Chondrocyte (in vitro differentiated cells): Measurements from ENCODE around the gene COL25A1. TPM values are rescaled to one million over a fixed set of nuclear protein-coding genes. Genes with fewer than 3 reads are reported as not detected.
A peak's percentile ranks its signal among the peaks of the same experiment; 100 is the strongest.
"Not testable (repeated sequence)": the region's sequence is repeated elsewhere in the genome, so short reads cannot be mapped to it uniquely, and the experiment has no call there.

Source experiments
- DNase-seq: peaks from one replicate; pipeline ENCODE4 v3.0.0; 2021; ENCODE audit warnings: mixed read lengths, low spot score
- H3K27ac Mint-ChIP-seq: one replicate; pipeline ENCODE4 v1.8.0; 2021; ENCODE audit warnings: mild to moderate bottlenecking, moderate library complexity, mixed read lengths; ENCODE audit not compliant: unreplicated experiment
- H3K27me3 Mint-ChIP-seq: 2 replicates; pipeline ENCODE4 v1.8.0; 2021; ENCODE audit warnings: low read depth, mixed read lengths
- H3K36me3 Mint-ChIP-seq: 2 replicates; pipeline ENCODE4 v1.8.0; 2021; ENCODE audit warnings: low read depth, mixed read lengths
- H3K4me1 Mint-ChIP-seq: 2 replicates; pipeline ENCODE4 v1.8.0; 2021; ENCODE audit warnings: low read depth, mild to moderate bottlenecking, mixed read lengths
- H3K4me3 Mint-ChIP-seq: one replicate; pipeline ENCODE4 v1.8.0; 2021; ENCODE audit warnings: mild to moderate bottlenecking, moderate library complexity, mixed read lengths; ENCODE audit not compliant: unreplicated experiment
- H3K9me3 Mint-ChIP-seq: 2 replicates; pipeline ENCODE4 v1.8.0; 2021; ENCODE audit warnings: low read depth, mixed read lengths
- CTCF ChIP-seq: fragments of 200-600 bp; sonication (generic); IDR thresholded peaks from 2 replicates; pipeline ENCODE4 v1.5.0; 2021; ENCODE audit warnings: antibody characterized with exemption, mild to moderate bottlenecking, moderate library complexity
- total RNA-seq: library from RNA; stranded (reverse); gene quantifications from 3 replicates; pipeline ENCODE4 v1.2.1, GENCODE V29; 2021

Gene COL25A1
- total RNA-seq, 1 donor from 2014 or later: 0.45 TPM

DNA sequence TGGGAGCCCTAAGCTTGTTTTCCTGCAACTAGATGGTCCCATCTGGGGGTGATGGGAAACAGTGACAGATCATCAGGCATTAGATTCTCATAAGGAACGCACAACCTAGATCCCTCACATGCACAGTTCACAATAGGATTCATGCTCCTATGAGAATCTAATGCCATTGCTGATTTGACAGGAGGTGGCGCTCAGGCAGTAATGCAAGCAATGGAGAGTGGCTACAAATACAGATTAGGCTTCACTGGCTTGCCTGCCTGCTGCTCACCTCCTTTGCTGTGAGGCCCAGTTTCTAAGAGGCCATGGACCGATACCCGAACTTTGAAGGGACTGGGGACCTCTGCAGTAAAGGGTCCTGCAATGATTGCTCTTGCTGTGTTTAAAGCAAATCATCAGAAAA is 225.7 kb downstream of the COL25A1 start:
- H3K9me3 Mint-ChIP-seq, H3K4me3 Mint-ChIP-seq, H3K36me3 Mint-ChIP-seq, H3K27ac Mint-ChIP-seq, H3K27me3 Mint-ChIP-seq, DNase-seq: not testable (repeated sequence)
- peaks cover 44% of the 10 kb centered on the region for H3K4me1 Mint-ChIP-seq
- peak; percentile 17 for TF ChIP-seq CTCF

GRCh38 chr4:109075621-109076020 is 226.8 kb downstream of the COL25A1 start:
- Mint-ChIP-seq H3K36me3 (no peaks in the 10 kb centered on the region), H3K27me3 (no peaks in the 10 kb centered on the region), H3K9me3 (no peaks in the 10 kb centered on the region), H3K27ac (no peak overlapping the region), H3K4me3 (no peak overlapping the region), H3K4me1 (peaks cover 44% of the 10 kb centered on the region)
- no peak for DNase-seq
- TF ChIP-seq CTCF: no peak

- Mint-ChIP-seq H3K27ac (no peak overlapping the region), H3K36me3 (no peaks in the 10 kb centered on the region), H3K4me3 (no peak overlapping the region), H3K27me3 (no peaks in the 10 kb centered on the region), H3K9me3 (no peaks in the 10 kb centered on the region), H3K4me1 (peaks cover 22% of the 10 kb centered on the region)
- DNase-seq: no peak
- no peak for TF ChIP-seq CTCF
Measured at GRCh38 chr4:109072595-109072994, 229.9 kb downstream of the COL25A1 start.

DNA sequence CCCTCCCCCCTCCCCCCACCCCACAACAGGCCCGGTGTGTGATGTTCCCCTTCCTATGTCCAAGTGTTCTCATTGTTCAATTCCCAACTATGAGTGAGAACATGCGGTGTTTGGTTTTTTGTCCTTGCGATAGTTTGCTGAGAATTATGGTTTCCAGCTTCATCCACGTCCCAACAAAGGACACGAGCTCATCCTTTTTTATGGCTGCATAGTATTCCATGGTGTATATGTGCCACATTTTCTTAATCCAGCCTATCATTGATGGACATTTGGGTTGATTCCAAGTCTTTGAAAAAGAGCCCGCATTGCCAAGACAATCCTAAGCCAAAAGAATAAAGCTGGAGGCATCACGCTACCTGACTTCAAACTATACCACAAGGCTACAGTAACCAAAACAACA is 231.8 kb downstream of the COL25A1 start:
- not testable (repeated sequence) for H3K9me3 Mint-ChIP-seq, H3K27me3 Mint-ChIP-seq, H3K27ac Mint-ChIP-seq, DNase-seq, H3K36me3 Mint-ChIP-seq, H3K4me3 Mint-ChIP-seq
- H3K4me1 Mint-ChIP-seq: peaks cover 13% of the 10 kb centered on the region

DNA sequence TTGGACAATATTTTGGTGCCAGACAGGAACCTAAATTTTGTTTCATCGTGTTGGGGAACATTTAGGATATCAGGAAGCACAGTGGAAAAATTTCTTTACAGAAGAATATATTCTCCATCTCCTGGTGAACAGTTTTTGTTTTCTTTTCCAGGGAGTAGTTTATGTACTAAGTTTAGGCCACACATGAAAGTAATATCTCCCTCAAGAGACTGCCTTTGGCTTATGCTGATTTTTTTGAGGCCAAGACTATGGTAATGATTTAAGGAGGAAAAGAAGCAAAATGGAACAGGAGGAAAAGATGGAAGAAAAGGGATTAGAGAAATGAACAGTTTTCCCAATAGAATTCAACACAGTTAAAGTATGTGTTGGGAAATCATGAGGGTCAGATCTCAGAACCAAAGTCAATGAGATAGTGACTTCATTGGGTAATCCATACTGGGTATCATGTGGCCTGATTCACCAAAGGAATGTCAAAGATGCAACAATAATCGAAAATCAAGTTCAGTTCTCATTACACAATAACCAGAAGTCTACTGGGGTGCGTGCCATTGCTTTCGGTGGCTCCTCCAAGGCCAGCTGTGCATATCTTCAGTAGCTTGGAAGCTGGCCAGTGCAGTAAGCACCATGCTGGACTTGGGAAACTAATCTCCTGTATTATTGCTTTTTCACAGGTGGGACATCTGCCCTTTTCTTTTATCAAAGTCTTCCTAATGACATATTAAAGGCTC is 234.8 kb downstream of the COL25A1 start:
- Mint-ChIP-seq H3K4me1 (peaks cover 8% of the 10 kb centered on the region), H3K27me3 (no peaks in the 10 kb centered on the region), H3K9me3 (no peaks in the 10 kb centered on the region), H3K36me3 (no peaks in the 10 kb centered on the region), H3K4me3 (no peak overlapping the region), H3K27ac (no peak overlapping the region)
- no peak for DNase-seq
- no peak for TF ChIP-seq CTCF

DNA sequence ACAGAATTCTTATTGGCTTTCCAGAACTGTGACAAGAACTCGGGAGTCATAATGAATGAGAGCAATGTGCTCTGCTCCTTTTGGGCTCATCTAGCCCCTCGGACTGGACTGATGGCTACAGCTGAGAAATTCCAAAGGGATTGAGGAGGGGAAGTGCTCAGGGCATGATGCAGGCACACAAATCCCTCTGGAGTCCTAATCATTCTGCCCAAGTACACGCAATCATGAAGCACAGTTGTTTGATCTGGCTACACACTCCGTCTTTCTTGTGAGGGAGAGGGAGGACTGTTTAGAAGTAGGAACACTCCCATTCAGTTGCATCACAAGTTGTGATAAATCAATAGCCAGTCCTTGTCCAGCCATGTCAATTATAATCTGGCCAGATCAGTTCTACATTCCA is 237.5 kb downstream of the COL25A1 start:
- no peak for TF ChIP-seq CTCF

More for the DNA sequence above, 237.5 kb downstream of the COL25A1 start:
- H3K4me3 Mint-ChIP-seq: no peak overlapping the region
- H3K4me1 Mint-ChIP-seq: peaks cover 5% of the 10 kb centered on the region
- H3K27ac Mint-ChIP-seq: no peak overlapping the region
- H3K9me3 Mint-ChIP-seq: no peaks in the 10 kb centered on the region
- no peaks in the 10 kb centered on the region for H3K27me3 Mint-ChIP-seq
- H3K36me3 Mint-ChIP-seq: no peaks in the 10 kb centered on the region
- DNase-seq: no peak
